Renal cortex interstitium (tissue), 11 donors: ENCODE results near the gene CDH16. TPM values are rescaled to one million over a fixed set of nuclear protein-coding genes. Genes with fewer than 3 reads are reported as not detected.
"Not testable (repeated sequence)": the region's sequence is repeated elsewhere in the genome, so short reads cannot be mapped to it uniquely, and the experiment has no call there.

Experiments used
- DNase-seq, 11 donors: peaks; one replicate each; pipeline ENCODE4 v3.0.0-alpha.2; 2013; ENCODE audit warnings: low read depth in 9 of 11, low spot score in 4 of 11; ENCODE audit errors: extremely low read depth in 1 of 11
- polyA plus RNA-seq, 3 donors: library from polyadenylated mRNA; unstranded; fragments of 120-200 nt; gene quantifications; one replicate each; pipeline ENCODE4 v1.2.1, GENCODE V29; 2013; ENCODE audit not compliant: insufficient read length in 3 of 3

CDH16 gene
- polyA plus RNA-seq, 3 donors: 215 to 316 (median 241) TPM

- no peak for DNase-seq
Observed at GRCh38 chr16:66903544-66904427, 14.9 kb downstream of the CDH16 start.

- DNase-seq: no peak
Observed at GRCh38 chr16:66902648-66903543, 15.8 kb downstream of the CDH16 start.

GRCh38 chr16:66901626-66902025 is 17.1 kb downstream of the CDH16 start:
- no peak for DNase-seq

GRCh38 chr16:66900721-66901441 is 17.8 kb downstream of the CDH16 start:
- no peak for DNase-seq

- DNase-seq: peak in 7 of 11 donors; percentile 59 to 90 (median 79)
Observed at GRCh38 chr16:66899945-66900710, 18.6 kb downstream of the CDH16 start.

- no peak for DNase-seq
Observed at GRCh38 chr16:66899310-66899944, 19.3 kb downstream of the CDH16 start.

GRCh38 chr16:66898933-66899309 is 19.8 kb downstream of the CDH16 start:
- DNase-seq: no peak

GRCh38 chr16:66898207-66898606 is 20.5 kb downstream of the CDH16 start:
- DNase-seq: no peak

- DNase-seq: not testable (repeated sequence)
Observed at GRCh38 chr16:66896682-66897081, 22.0 kb downstream of the CDH16 start.

- DNase-seq: no peak
Observed at GRCh38 chr16:66895999-66896398, 22.7 kb downstream of the CDH16 start.

GRCh38 chr16:66895689-66895979 is 23.1 kb downstream of the CDH16 start:
- no peak for DNase-seq

- peak in 6 of 11 donors; percentile 62 to 76 (median 70) for DNase-seq
Observed at GRCh38 chr16:66894948-66895688, 23.6 kb downstream of the CDH16 start.

GRCh38 chr16:66894055-66894454 is 24.6 kb downstream of the CDH16 start:
- no peak for DNase-seq

- no peak for DNase-seq
Observed at GRCh38 chr16:66891797-66892196, 26.9 kb downstream of the CDH16 start.

- no peak for DNase-seq
Observed at GRCh38 chr16:66891360-66891759, 27.3 kb downstream of the CDH16 start.

GRCh38 chr16:66890799-66891198 is 27.9 kb downstream of the CDH16 start:
- no peak for DNase-seq

GRCh38 chr16:66889622-66890021 is 29.1 kb downstream of the CDH16 start:
- no peak for DNase-seq
